ENCODE data around the gene TNFAIP1. TPM values are rescaled to one million over a fixed set of nuclear protein-coding genes. Genes with fewer than 3 reads are reported as not detected.

Gene TNFAIP1
- total and polyA plus RNA-seq, 9 donors: 21.7 to 37.3 (median 33.1) TPM

GRCh38 chr17:28344011-28344410 lies 8.4 kb downstream of the TNFAIP1 start:
- Histone ChIP-seq H3K36me3 (ENCODE audit: control insufficient read depth, insufficient read depth, low read length) (peaks cover 85% of the 10 kb centered on the region), H3K9me3 (replicated peaks; ENCODE audit: control insufficient read depth, low read depth, low read length) (no peaks in the 10 kb centered on the region), H3K27me3 (ENCODE audit: control insufficient read depth, insufficient read depth, low read length) (no peaks in the 10 kb centered on the region), H3K27ac (ENCODE audit: low read length) (no peak overlapping the region), H3K4me3 (ENCODE audit: low read length) (no peak overlapping the region), H3K4me1 (ENCODE audit: control insufficient read depth, insufficient read depth, low read length) (no peaks in the 10 kb centered on the region)
- WGBS (ENCODE audit: insufficient coverage): 97% methylated on average over 5 of the region's 9 CpGs
- DNase-seq: no peak

GRCh38 chr17:28344435-28344901 lies 8.9 kb downstream of the TNFAIP1 start:
- Histone ChIP-seq H3K4me1 (ENCODE audit: control insufficient read depth, insufficient read depth, low read length) (no peaks in the 10 kb centered on the region), H3K4me3 (ENCODE audit: low read length) (no peak overlapping the region), H3K9me3 (replicated peaks; ENCODE audit: control insufficient read depth, low read depth, low read length) (no peaks in the 10 kb centered on the region), H3K27me3 (ENCODE audit: control insufficient read depth, insufficient read depth, low read length) (no peaks in the 10 kb centered on the region), H3K36me3 (ENCODE audit: control insufficient read depth, insufficient read depth, low read length) (peaks cover 90% of the 10 kb centered on the region), H3K27ac (ENCODE audit: low read length) (no peak overlapping the region)
- DNase-seq: no peak
- WGBS (ENCODE audit: insufficient coverage): 93% methylated on average over 16 of the region's 19 CpGs

GRCh38 chr17:28345419-28346198 lies 10.0 kb downstream of the TNFAIP1 start:
- Histone ChIP-seq H3K4me3 (ENCODE audit: low read length) (no peak overlapping the region), H3K9me3 (replicated peaks; ENCODE audit: control insufficient read depth, low read depth, low read length) (no peaks in the 10 kb centered on the region), H3K27me3 (ENCODE audit: control insufficient read depth, insufficient read depth, low read length) (no peaks in the 10 kb centered on the region), H3K4me1 (ENCODE audit: control insufficient read depth, insufficient read depth, low read length) (no peaks in the 10 kb centered on the region), H3K36me3 (ENCODE audit: control insufficient read depth, insufficient read depth, low read length) (peaks cover 94% of the 10 kb centered on the region), H3K27ac (ENCODE audit: low read length) (no peak overlapping the region)
- no peak for DNase-seq
- 74% methylated on average over 12 of the region's 13 CpGs for WGBS (ENCODE audit: insufficient coverage)

- 75% methylated on average over 1 of the region's 2 CpGs for WGBS (ENCODE audit: insufficient coverage)
- H3K36me3 ChIP-seq (ENCODE audit: control insufficient read depth, insufficient read depth, low read length): peaks cover 95% of the 10 kb centered on the region
- no peaks in the 10 kb centered on the region for H3K9me3 ChIP-seq (replicated peaks; ENCODE audit: control insufficient read depth, low read depth, low read length)
- no peaks in the 10 kb centered on the region for H3K4me1 ChIP-seq (ENCODE audit: control insufficient read depth, insufficient read depth, low read length)
- H3K4me3 ChIP-seq (ENCODE audit: low read length): no peak overlapping the region
- H3K27ac ChIP-seq (ENCODE audit: low read length): no peak overlapping the region
- no peak for DNase-seq
- no peaks in the 10 kb centered on the region for H3K27me3 ChIP-seq (ENCODE audit: control insufficient read depth, insufficient read depth, low read length)
These were observed 10.6 kb downstream of the TNFAIP1 start for GRCh38 chr17:28346199-28346580.

GRCh38 chr17:28346746-28347246 lies 11.2 kb downstream of the TNFAIP1 start:
- WGBS (ENCODE audit: insufficient coverage): no CpG with 5 or more reads among the region's 7 CpGs
- Histone ChIP-seq H3K4me1 (ENCODE audit: control insufficient read depth, insufficient read depth, low read length) (no peaks in the 10 kb centered on the region), H3K9me3 (replicated peaks; ENCODE audit: control insufficient read depth, low read depth, low read length) (no peaks in the 10 kb centered on the region), H3K36me3 (ENCODE audit: control insufficient read depth, insufficient read depth, low read length) (peaks cover 95% of the 10 kb centered on the region), H3K27ac (ENCODE audit: low read length) (no peak overlapping the region), H3K4me3 (ENCODE audit: low read length) (no peak overlapping the region), H3K27me3 (ENCODE audit: control insufficient read depth, insufficient read depth, low read length) (no peaks in the 10 kb centered on the region)
- no peak for DNase-seq

- no peaks in the 10 kb centered on the region for H3K27me3 ChIP-seq (ENCODE audit: control insufficient read depth, insufficient read depth, low read length)
- H3K9me3 ChIP-seq (replicated peaks; ENCODE audit: control insufficient read depth, low read depth, low read length): no peaks in the 10 kb centered on the region
- DNase-seq: no peak
- no peak overlapping the region for H3K4me3 ChIP-seq (ENCODE audit: low read length)
- H3K27ac ChIP-seq (ENCODE audit: low read length): no peak overlapping the region
- WGBS (ENCODE audit: insufficient coverage): 83% methylated on average over 8 of the region's 8 CpGs
- H3K36me3 ChIP-seq (ENCODE audit: control insufficient read depth, insufficient read depth, low read length): peaks cover 95% of the 10 kb centered on the region
- H3K4me1 ChIP-seq (ENCODE audit: control insufficient read depth, insufficient read depth, low read length): no peaks in the 10 kb centered on the region
These were observed 11.8 kb downstream of the TNFAIP1 start for GRCh38 chr17:28347261-28347891.

GRCh38 chr17:28348979-28349378 lies 13.4 kb downstream of the TNFAIP1 start:
- Histone ChIP-seq H3K4me3 (ENCODE audit: low read length) (no peak overlapping the region), H3K9me3 (replicated peaks; ENCODE audit: control insufficient read depth, low read depth, low read length) (no peaks in the 10 kb centered on the region), H3K27ac (ENCODE audit: low read length) (no peak overlapping the region), H3K36me3 (ENCODE audit: control insufficient read depth, insufficient read depth, low read length) (peaks cover 93% of the 10 kb centered on the region), H3K27me3 (ENCODE audit: control insufficient read depth, insufficient read depth, low read length) (no peaks in the 10 kb centered on the region), H3K4me1 (ENCODE audit: control insufficient read depth, insufficient read depth, low read length) (no peaks in the 10 kb centered on the region)
- no peak for DNase-seq
- no CpG with 5 or more reads among the region's 3 CpGs for WGBS (ENCODE audit: insufficient coverage)

GRCh38 chr17:28350271-28350670 lies 14.7 kb downstream of the TNFAIP1 start:
- WGBS (ENCODE audit: insufficient coverage): no CpG with 5 or more reads among the region's 7 CpGs
- H3K27ac ChIP-seq (ENCODE audit: low read length): no peak overlapping the region
- no peak overlapping the region for H3K4me3 ChIP-seq (ENCODE audit: low read length)
- H3K4me1 ChIP-seq (ENCODE audit: control insufficient read depth, insufficient read depth, low read length): no peaks in the 10 kb centered on the region
- H3K36me3 ChIP-seq (ENCODE audit: control insufficient read depth, insufficient read depth, low read length): peaks cover 88% of the 10 kb centered on the region
- DNase-seq: no peak
- no peaks in the 10 kb centered on the region for H3K27me3 ChIP-seq (ENCODE audit: control insufficient read depth, insufficient read depth, low read length)
- no peaks in the 10 kb centered on the region for H3K9me3 ChIP-seq (replicated peaks; ENCODE audit: control insufficient read depth, low read depth, low read length)

GRCh38 chr17:28357061-28357900 lies 21.7 kb downstream of the TNFAIP1 start, which contains the start of gene POLDIP2:
POLDIP2 (minus strand) TSS chr17:28357527; CDS start chr17:28357448, 79 bp downstream.
- DNase-seq: peak; percentile 98
- no peaks in the 10 kb centered on the region for H3K27me3 ChIP-seq (ENCODE audit: control insufficient read depth, insufficient read depth, low read length)
- H3K27ac ChIP-seq (ENCODE audit: low read length): peak within 1 kb of the TSS; percentile 32
- WGBS (ENCODE audit: insufficient coverage): under 1% methylated on average over 80 of the region's 80 CpGs
- H3K36me3 ChIP-seq (ENCODE audit: control insufficient read depth, insufficient read depth, low read length): peaks cover 54% of the 10 kb centered on the region
- peak within 1 kb of the TSS; percentile 82 for H3K4me3 ChIP-seq (ENCODE audit: low read length)
- H3K4me1 ChIP-seq (ENCODE audit: control insufficient read depth, insufficient read depth, low read length): peaks cover 18% of the 10 kb centered on the region
- no peaks in the 10 kb centered on the region for H3K9me3 ChIP-seq (replicated peaks; ENCODE audit: control insufficient read depth, low read depth, low read length)

GRCh38 chr17:28357901-28358197 lies 22.3 kb downstream of the TNFAIP1 start:
- Histone ChIP-seq H3K27ac (ENCODE audit: low read length) (no peak overlapping the region), H3K36me3 (ENCODE audit: control insufficient read depth, insufficient read depth, low read length) (peaks cover 56% of the 10 kb centered on the region), H3K4me3 (ENCODE audit: low read length) (peak overlapping the region; percentile 82), H3K4me1 (ENCODE audit: control insufficient read depth, insufficient read depth, low read length) (peaks cover 18% of the 10 kb centered on the region), H3K27me3 (ENCODE audit: control insufficient read depth, insufficient read depth, low read length) (no peaks in the 10 kb centered on the region), H3K9me3 (replicated peaks; ENCODE audit: control insufficient read depth, low read depth, low read length) (no peaks in the 10 kb centered on the region)
- 3% methylated on average over 4 of the region's 4 CpGs for WGBS (ENCODE audit: insufficient coverage)
- DNase-seq: no peak
